HG03571 (cell line): ENCODE data around the gene ARCN1.

Experiments
- ATAC-seq: cut with Tn5 transposase; IDR thresholded peaks from one replicate; pipeline ENCODE4 v1.9.1; 2021; ENCODE audit not compliant: unreplicated experiment

ARCN1 gene

DNA sequence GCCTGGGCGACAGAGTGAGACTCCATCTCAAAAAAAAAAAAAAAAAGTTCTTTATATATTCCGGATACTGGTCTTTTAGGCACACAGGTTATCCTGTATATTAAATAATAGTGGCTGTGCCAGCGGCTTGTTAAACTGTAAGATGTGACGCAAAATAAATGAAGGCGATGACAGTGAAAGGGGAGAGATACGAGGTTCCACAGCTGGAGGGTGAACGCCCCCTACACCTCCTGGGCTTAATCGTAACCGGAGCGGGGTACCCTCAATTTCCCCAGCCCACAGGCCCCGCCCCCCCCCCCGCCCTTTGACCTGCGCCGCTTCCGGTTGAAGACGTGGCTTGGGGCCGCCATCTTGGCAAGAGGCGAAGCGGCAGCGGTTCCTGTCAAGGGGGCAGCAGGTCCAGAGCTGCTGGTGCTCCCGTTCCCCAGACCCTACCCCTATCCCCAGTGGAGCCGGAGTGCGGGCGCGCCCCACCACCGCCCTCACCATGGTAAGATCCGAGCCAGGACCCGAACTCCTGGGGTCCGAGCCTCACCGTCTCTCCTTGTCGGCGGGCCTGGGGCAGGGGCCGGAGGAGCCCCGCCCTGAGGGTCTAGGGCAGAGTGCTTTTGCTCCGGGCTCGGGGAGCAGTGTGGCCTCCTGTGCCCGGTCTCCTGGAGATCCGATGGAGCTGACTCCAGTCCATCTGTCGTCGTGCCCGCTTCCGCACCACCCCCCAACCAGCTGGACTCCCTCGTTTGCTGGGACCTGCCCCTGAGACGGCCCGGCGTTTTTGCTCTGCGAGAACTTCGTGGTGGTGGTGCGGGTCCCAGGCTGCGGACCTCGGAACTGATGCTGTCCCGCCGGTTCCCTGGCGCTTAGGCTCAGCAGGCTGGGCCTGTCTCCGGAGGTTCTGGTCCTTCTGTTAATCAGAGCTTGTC is at the start of gene ARCN1:
ARCN1 (plus strand) TSS at position 349 of the 920 bp plus-strand sequence; CDS start at position 488, 139 bp downstream.
- peak; percentile 66 for ATAC-seq

DNA sequence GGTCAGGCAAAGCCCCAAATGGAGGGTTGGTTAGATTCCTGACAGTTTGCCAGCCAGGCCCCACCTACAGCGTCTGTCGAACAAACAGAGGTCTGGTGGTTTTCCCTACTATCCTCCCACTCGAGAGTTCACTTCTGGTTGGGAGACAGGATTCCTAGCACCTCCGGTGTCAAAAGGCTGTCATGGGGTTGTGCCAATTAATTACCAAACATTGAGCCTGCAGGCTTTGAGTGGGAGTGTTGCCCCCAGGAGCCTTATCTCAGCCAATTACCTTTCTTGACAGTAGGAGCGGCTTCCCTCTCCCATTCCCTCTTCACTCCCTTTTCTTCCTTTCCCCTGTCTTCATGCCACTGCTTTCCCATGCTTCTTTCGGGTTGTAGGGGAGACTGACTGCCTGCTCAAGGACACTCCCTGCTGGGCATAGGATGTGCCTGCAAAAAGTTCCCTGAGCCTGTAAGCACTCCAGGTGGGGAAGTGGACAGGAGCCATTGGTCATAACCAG is 49.6 kb upstream of the ARCN1 start:
- ATAC-seq, result no peak

DNA sequence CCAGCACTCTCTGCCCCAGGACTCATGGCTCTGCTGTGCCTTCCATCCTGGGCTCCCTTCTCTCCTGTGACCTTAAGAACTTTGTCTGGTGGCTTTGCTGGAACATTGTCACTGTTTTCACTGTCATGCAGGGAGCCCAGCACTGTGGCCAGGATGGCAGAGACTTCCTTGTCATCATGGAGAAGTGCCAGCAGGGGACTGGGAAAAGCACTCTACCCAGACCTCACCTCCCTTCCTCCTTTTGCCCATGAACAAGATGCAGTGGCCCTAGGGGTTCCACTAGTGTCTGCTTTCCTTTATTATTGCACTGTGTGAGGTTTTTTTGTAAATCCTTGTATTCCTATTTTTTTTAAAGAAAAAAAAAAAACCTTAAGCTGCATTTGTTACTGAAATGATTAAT is 47.9 kb upstream of the ARCN1 start:
- no peak for ATAC-seq

DNA sequence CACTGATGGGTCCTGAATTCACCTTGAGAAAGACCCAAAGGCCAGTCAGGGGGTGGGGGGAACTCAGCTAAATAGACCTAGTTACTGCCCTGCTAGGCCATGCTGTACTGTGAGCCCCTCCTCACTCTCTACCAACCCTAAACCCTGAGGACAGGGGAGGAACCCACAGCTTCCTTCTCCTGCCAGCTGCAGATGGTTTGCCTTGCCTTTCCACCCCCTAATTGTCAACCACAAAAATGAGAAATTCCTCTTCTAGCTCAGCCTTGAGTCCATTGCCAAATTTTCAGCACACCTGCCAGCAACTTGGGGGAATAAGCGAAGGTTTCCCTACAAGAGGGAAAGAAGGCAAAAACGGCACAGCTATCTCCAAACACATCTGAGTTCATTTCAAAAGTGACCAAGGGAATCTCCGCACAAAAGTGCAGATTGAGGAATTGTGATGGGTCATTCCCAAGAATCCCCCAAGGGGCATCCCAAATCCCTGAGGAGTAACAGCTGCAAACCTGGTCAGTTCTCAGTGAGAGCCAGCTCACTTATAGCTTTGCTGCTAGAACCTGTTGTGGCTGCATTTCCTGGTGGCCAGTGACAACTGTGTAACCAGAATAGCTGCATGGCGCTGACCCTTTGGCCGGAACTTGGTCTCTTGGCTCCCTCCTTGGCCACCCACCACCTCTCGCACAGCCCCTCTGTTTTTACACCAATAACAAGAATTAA is 47.3 kb upstream of the ARCN1 start:
- no peak for ATAC-seq

DNA sequence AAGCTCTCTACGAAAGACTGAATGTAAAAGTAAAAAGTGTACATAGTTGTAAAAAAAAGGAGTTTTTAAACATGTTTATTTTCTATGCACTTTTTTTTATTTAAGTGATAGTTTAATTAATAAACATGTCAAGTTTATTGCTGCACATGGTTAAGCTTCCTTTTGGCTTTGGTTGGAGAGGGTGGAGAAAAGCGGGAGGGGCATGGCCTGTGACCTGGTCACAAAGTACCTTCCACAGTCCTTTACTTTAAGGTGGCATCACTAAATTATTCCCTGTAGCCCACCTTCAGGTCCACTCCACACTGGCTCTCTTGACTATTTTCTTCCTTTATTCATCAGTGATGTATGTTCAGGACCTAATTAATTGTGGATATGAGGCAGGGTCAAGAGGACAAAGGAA is 45.5 kb upstream of the ARCN1 start:
- no peak for ATAC-seq

DNA sequence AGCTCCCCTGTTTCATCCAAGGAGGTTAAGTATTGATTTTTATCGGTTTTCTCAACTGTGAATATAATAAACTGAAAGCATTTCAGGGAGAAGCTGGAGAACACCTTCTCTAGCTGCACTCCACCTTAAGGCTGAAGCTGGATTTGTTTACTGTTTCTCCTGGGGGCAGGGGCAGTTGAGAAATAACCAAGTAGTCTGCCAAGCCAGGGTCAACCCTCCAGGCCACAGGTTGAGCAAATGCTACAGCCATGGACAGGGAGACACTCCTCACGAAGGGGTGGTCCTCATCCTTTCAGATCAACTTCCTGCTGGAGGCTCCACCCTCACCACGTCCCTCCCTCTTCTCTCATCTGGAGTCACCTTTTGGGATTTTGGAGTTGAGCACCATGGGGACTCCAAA is 45.1 kb upstream of the ARCN1 start, which contains the start of gene TTC36:
TTC36 (plus strand) TSS at position 366 of the 400 bp plus-strand sequence; CDS start at position 387, 21 bp downstream.
- ATAC-seq, result no peak

DNA sequence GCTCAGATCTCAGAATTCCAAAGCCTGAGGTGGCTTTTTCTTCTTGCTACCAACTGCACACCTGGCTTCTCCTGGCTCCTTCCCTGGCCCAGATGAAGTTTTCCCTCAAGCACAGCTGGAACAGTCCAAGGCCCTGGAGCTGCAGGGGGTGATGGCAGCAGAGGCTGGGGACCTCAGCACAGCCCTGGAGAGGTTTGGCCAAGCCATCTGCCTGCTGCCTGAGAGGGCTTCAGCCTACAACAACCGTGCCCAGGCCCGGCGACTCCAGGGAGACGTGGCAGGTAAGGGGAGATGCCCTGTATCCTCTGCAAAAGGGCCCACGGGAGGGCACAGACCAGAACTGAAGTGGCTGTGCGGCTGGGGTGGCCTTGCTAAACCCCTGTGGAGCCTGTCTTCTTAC is 43.7 kb upstream of the ARCN1 start:
- no peak for ATAC-seq

DNA sequence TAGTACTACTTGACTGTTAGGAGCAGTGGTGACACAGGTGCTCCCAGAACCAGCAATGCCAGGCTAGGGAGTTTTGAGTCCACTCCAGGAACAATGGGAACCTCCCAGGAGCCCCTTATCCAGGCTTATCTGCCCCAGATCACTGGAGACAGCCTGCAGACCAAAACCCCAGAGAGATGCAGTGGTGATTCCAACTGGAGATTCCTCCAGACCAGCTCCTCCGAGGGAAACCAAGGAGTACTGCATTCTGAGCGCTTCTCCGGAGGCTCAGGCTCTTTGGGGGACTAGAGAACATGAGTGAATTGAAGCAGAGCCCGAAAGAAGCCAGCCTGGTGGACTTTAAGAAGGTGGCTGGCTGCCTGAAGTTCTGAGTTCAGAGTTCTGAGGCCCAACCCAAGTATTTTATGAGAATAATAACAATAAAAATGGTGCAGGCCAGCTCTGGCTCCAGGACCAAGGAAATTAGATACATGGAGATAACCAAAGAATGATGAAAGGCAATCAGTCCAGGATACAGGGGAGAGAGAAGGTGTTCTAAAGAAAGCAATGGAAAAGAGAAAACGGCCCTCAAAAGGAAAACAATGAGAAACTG is 42.5 kb upstream of the ARCN1 start:
- ATAC-seq, result no peak

DNA sequence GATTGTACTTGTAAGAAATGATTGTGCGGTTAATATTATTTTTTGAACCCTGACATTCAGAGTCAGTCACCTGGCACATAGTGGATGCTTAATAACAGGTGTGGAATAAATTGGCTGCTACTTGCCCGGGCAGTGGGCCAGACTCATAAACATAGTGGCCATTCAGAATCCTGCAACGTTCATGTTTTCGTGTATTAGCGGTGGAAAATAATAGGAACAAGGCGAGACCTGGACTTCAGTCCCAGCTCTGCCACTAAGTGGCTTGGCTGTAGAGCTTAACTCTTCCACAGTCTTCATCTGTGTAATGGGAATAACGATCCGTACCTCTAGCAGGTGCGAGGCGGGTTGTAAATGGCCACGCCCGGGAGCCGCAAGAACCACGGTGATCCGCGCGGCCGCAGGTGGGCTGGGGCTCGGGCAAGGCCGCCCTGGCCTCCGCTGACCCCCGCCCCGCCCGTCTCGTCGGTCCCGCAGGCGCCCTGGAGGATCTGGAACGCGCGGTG is 42.0 kb upstream of the ARCN1 start:
- ATAC-seq, result no peak

DNA sequence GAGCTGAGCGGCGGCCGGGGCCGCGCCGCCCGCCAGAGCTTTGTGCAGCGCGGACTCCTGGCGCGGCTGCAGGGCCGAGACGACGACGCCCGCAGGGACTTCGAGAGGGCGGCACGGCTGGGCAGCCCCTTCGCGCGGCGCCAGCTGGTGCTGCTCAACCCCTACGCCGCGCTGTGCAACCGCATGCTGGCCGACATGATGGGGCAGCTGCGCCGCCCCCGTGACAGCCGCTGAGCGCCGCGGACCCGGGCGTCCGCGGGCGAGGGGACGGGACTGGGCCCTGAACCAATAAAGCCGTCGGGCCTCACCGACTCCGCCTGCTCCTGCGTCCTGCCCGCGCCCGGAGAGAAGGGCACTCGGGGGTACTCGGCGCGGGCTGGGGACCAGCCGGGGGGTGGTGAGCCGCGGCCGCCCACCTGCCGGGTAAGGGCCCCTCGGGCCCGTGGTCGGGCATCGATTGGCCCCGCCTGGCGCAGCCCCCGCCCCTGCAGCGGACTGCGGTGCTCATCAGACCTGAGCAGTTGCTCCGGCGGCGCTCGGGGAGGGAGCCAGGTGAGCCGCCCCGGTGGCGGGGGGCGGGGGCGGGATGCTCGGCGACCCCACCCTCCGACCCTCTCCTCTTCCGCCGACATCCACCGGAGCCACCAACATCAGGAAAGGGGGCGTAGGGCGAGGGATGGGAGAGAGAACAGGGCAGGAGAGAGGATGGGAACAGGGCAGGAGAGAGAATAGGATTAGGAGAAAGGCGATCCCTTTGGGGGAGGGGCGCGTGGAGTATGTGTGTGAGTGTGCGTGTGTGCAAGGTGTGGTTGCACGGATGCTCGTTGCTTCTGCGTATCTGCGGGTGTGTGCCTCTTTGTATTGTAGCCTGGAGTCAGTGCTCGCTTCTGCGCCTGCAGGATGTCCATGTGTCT is 41.3 kb upstream of the ARCN1 start, which contains the start of gene TMEM25:
TMEM25 (plus strand) TSS at position 510 of the 914 bp plus-strand sequence. CDS start 610 bp downstream, outside the sequence.
- peak; percentile 59 for ATAC-seq

DNA sequence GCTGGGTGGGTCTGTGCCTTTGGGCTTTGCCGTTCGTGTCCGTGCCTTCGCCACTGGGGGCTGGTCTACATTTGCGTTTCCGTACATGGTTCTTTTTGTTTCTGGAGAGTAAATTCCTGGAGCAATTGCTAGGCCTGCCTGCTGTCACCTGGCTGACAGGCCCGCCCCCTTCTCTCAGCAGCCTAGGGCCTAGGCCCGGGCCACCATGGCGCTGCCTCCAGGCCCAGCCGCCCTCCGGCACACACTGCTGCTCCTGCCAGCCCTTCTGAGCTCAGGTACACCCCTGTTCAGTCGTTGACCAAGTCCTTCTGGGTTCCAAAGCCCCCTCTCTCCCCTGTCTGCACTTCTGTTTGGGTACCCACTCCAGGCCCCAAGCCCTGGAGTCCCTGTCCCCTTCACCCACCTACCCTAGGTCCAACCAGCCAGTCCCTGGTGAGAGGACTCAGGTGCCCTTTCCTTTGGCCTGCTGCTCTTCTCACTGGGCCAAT is 40.6 kb upstream of the ARCN1 start:
- no peak for ATAC-seq

DNA sequence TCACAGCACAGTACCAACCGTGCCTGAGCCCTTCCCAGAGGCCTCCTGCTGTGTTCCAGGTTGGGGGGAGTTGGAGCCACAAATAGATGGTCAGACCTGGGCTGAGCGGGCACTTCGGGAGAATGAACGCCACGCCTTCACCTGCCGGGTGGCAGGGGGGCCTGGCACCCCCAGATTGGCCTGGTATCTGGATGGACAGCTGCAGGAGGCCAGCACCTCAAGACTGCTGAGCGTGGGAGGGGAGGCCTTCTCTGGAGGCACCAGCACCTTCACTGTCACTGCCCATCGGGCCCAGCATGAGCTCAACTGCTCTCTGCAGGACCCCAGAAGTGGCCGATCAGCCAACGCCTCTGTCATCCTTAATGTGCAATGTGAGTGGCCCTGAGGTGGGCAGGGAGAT is 40.1 kb upstream of the ARCN1 start:
- no peak for ATAC-seq

DNA sequence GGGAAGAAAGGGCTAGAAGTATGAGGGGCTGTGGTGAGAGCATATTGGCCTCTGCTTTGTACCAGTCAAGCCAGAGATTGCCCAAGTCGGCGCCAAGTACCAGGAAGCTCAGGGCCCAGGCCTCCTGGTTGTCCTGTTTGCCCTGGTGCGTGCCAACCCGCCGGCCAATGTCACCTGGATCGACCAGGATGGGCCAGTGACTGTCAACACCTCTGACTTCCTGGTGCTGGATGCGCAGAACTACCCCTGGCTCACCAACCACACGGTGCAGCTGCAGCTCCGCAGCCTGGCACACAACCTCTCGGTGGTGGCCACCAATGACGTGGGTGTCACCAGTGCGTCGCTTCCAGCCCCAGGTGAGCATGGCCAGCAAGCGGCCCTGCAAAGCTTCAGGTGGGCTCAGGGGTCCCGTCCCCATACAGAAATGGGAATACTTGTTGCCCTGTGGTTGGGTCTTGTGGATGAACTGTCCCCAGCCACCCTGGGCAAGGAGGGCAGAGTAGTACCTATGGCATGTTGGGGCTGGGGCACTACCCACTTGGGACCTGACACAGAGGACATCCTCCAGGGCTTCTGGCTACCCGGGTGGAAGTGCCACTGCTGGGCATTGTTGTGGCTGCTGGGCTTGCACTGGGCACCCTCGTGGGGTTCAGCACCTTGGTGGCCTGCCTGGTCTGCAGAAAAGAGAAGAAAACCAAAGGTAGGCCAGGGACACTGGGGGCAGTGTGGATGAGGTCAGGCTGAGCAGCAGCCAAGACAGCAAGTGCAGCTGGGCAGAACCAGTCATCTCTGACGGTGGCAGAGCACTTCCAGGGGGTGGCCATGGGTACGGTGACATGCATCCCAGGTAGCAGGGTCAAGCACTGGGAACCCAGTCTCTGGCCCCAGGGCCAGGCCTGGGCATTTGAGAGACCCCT is 39.1 kb upstream of the ARCN1 start:
- ATAC-seq, result no peak

DNA sequence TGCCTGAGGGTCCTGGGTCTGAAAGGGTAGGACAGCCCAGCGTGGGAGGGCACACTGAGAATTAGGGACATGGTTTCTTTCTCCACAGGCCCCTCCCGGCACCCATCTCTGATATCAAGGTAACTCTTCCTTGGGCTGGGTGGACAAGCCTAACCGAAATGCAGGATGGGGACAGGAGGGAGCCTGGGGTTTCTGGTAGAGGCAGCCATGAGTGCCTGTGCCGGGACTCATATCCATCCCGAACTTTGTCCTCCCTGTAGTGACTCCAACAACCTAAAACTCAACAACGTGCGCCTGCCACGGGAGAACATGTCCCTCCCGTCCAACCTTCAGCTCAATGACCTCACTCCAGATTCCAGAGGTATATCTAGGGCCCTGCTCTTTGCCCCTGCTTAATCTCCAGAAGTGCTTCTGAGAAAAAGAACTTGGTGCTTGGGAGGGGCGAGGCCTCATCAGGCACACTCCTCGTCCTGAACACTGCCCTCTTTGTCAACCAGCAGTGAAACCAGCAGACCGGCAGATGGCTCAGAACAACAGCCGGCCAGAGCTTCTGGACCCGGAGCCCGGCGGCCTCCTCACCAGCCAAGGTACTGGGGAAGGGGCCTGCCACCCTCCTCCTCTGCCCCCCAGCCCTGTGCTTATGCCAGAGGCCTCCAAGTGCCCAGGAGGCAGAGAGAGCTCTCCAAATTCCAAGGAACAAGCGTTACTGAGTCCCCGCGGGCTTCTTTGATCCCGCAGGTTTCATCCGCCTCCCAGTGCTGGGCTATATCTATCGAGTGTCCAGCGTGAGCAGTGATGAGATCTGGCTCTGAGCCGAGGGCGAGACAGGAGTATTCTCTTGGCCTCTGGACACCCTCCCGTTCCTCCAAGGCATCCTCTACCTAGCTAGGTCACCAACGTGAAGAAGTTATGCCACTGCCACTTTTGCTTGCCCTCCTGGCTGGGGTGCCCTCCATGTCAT is 38.2 kb upstream of the ARCN1 start:
- no peak for ATAC-seq

DNA sequence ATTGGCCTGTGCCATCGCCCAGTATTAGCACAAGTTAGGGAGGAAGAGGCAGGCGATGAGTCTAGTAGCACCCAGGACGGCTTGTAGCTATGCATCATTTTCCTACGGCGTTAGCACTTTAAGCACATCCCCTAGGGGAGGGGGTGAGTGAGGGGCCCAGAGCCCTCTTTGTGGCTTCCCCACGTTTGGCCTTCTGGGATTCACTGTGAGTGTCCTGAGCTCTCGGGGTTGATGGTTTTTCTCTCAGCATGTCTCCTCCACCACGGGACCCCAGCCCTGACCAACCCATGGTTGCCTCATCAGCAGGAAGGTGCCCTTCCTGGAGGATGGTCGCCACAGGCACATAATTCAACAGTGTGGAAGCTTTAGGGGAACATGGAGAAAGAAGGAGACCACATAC is 36.9 kb upstream of the ARCN1 start:
- no peak for ATAC-seq

DNA sequence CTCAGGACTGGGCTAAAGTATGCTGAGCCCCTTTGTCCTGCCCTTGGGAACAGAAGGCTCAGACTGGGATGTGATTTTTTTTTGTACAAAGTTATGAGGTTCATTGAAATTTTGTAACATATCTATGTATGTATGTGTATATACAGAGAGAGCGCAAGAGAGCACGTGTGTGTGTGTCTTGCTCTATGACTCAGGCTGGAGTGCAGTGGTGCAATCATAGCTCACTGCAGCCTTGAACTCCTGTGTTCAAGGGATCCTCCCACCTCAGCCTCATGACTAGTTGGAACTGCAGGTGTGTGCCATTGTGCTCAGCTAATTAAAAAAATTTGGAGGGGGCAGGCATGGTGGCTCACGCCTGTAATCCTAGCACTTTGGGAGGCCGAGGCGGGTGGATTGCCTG is 35.5 kb upstream of the ARCN1 start:
- ATAC-seq, result no peak

DNA sequence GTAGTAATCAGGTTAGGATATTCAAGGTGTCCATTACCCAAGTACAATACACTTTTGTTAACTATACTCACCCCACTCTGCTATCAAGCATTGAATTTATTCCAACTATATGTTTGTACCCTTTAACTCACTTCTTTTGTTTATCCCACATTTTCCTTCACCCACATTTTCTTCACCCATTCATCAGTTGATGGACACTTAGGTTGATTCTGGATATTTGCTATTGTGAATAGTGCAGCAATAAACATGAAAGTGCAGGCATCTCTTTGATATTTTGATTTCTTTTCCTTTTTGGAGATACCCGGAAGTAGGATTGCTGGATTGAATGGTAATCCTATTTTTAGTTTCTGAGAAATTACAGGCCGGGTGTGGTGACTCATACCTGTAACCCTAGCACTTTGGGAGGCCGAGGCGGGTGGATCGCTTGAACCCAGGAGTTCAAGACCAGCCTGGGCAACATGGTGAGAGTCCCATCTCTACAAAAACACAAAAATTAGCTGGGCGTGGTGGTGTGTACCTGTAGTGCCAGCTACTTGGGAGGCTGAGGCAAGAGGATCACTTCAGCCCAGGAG is 34.7 kb upstream of the ARCN1 start:
- no peak for ATAC-seq
